HepG2 (cell line): Measurements from ENCODE around the gene TSKU. TPM values are rescaled to one million over a fixed set of nuclear protein-coding genes. Genes with fewer than 3 reads are reported as not detected.
A peak's percentile ranks its signal among the peaks of the same experiment; 100 is the strongest.

Experiments used
- AKAP8 ChIP-seq: sonication (generic); formaldehyde crosslinking; IDR thresholded peaks from 2 replicates; pipeline ENCODE4 v1.5.1; 2020; ENCODE audit warnings: mild to moderate bottlenecking, missing genetic modification reagents
- KLF16 ChIP-seq, 2 experiments: sonication (generic) in 1 of 2; formaldehyde crosslinking in 1 of 2; IDR thresholded peaks; 2 replicates each; pipeline versions ENCODE4 v1.6.1 to v1.8.0; 2016 to 2023; ENCODE audit warnings: missing genetic modification reagents in 2 of 2, missing compliant biosample characterization in 1 of 2
- NFYB ChIP-seq: sonication (generic); formaldehyde crosslinking; IDR thresholded peaks from 2 replicates; pipeline ENCODE4 v1.4.0; 2020; ENCODE audit warnings: missing genetic modification reagents
- PAWR ChIP-seq: sonication (generic); formaldehyde crosslinking; IDR thresholded peaks from 2 replicates; pipeline ENCODE4 v1.4.0; 2020; ENCODE audit warnings: missing genetic modification reagents, mild to moderate bottlenecking, borderline replicate concordance
- PHF8 ChIP-seq: sonication (generic); formaldehyde crosslinking; IDR thresholded peaks from 2 replicates; pipeline ENCODE4 v1.5.0; 2020; ENCODE audit warnings: missing genetic modification reagents
- SAFB2 ChIP-seq: sonication (generic); formaldehyde crosslinking; IDR thresholded peaks from 2 replicates; pipeline ENCODE4 v1.5.1; 2020; ENCODE audit warnings: missing genetic modification reagents, low read depth, mild to moderate bottlenecking, borderline replicate concordance
- SOX13 ChIP-seq, 3 experiments: fragments of 450-650 bp in 1 of 3; sonication (generic) in 1 of 3; formaldehyde crosslinking in 1 of 3; IDR thresholded peaks in 2 of 3; conservative IDR thresholded peaks in 1 of 3; 2 replicates each; pipeline versions ENCODE4 v1.5.0 to v1.6.1; 2016 to 2020; ENCODE audit warnings: antibody characterized with exemption in 1 of 3, mild to moderate bottlenecking in 1 of 3, missing compliant biosample characterization in 1 of 3, missing genetic modification reagents in 1 of 3, moderate library complexity in 1 of 3
- ZBTB7B ChIP-seq: sonication (generic); formaldehyde crosslinking; IDR thresholded peaks from 2 replicates; pipeline ENCODE4 v1.4.0; 2020; ENCODE audit warnings: missing genetic modification reagents
- ZFP1 ChIP-seq: IDR thresholded peaks from 2 replicates; pipeline ENCODE4 v1.6.1; 2016
- ZNF530 ChIP-seq: sonication (generic); formaldehyde crosslinking; IDR thresholded peaks from 2 replicates; pipeline ENCODE4 v1.5.0; 2020; ENCODE audit warnings: low read depth, mild to moderate bottlenecking, missing genetic modification reagents
- ZNF746 ChIP-seq: sonication (generic); formaldehyde crosslinking; IDR thresholded peaks from 2 replicates; pipeline ENCODE4 v1.8.0; 2022; ENCODE audit warnings: mild to moderate bottlenecking, missing genetic modification reagents
- polyA plus RNA-seq, 8 experiments: library from polyadenylated mRNA; depleted of rRNA in 3 of 8; stranded (reverse) in 7 of 8; unstranded in 1 of 8; fragments of >200 nt; fragmentation: Illumina TruSeq in 4 of 8; extraction: Trizol in 4 of 8; gene quantifications; 2 replicates each; pipeline versions ENCODE4 v1.2.1 to v1.2.3, GENCODE V29; 2011 to 2016; ENCODE audit warnings: low read depth in 4 of 8, missing spikeins in 1 of 8, mixed read lengths in 1 of 8; ENCODE audit not compliant: insufficient read depth in 1 of 8
- total RNA-seq, 5 experiments: library from RNA; depleted of rRNA; stranded (reverse); fragments of >200 nt; fragmentation: Illumina TruSeq; extraction: Trizol; gene quantifications; 2 replicates each; pipeline ENCODE4 v1.2.3, GENCODE V29; 2016; ENCODE audit warnings: low read depth in 1 of 5
- TF ChIP-seq, protein P1 (sequence below): IDR thresholded peaks from 2 replicates; pipeline ENCODE4 v1.6.1; 2016; ENCODE audit warnings: low read depth, borderline replicate concordance
- TF ChIP-seq, protein P2 (sequence below), 2 experiments: sonication (generic) in 1 of 2; formaldehyde crosslinking in 1 of 2; IDR thresholded peaks; 2 replicates each; pipeline versions ENCODE4 v1.6.1 to v1.9.0; 2014 to 2022; ENCODE audit warnings: antibody characterized with exemption in 1 of 2, borderline replicate concordance in 1 of 2, inconsistent platforms in 1 of 2, low read depth in 1 of 2, missing genetic modification reagents in 1 of 2
- TF ChIP-seq, protein P3 (sequence below): sonication (generic); formaldehyde crosslinking; IDR thresholded peaks from 2 replicates; pipeline ENCODE4 v1.8.0; 2022; ENCODE audit warnings: missing genetic modification reagents, mild to moderate bottlenecking, inconsistent platforms, borderline replicate concordance
- TF ChIP-seq, protein P4 (sequence below), 2 experiments: sonication (generic) in 1 of 2; formaldehyde crosslinking in 1 of 2; IDR thresholded peaks; 2 replicates each; pipeline versions ENCODE4 v1.4.0 to v1.6.1; 2016 to 2020; ENCODE audit warnings: borderline replicate concordance in 1 of 2, low read depth in 1 of 2, mild to moderate bottlenecking in 1 of 2, missing genetic modification reagents in 1 of 2

The TSKU gene
- total and polyA plus RNA-seq, 2 of the 13 experiments (the other 11 are each of a cell fraction or from before 2014, with no cell fraction given) = 20.3 to 21.4 TPM

DNA sequence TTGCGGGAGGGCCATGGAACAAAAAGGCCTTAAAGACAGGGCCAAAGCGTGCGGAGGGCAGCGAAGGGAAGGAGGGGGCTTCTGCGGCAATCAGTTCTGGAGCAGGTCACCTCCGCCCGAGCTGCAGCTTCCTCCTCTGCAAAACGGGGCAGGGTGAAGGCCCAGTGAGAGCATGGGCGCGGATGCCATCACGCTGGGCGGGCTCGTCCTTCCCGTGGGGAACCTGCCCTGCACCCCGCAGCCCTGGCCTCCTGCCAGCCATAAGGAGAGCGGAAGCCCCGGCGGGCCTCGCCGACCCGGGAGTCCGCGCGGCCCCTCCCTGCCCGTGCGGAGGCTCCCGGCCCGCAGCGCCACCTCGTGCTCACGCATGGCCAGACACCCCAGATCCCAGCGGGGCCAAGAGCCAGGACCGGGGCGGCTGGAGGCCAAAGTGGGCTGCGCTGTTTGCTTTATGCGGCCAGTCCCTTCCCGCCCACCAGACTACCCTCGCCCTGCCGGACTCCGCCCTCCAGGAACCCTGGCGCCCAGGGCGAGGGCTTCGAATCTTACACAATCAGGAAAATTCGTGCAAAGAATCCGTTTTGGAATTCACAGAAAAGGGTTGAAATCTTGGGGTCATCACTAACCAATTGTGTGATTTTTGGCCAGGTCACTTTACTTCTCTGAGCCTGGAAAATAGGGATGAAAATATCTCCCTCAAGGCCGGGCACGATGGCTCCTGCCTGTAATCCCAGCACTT is 16.1 kb downstream of the TSKU start (continued):
- TF ChIP-seq PAWR (0 out of 2 replicates have a peak, but pooled peaks have one; percentile 24), AKAP8 (peak; percentile 94), SOX13 (IDR thresholded peaks at IDR 0.05) (no peak), SOX13 (CRISPR knock-in tag; conservative IDR thresholded peaks at IDR 0.05 in 1 of 2, IDR thresholded peaks at IDR 0.05 in 1 of 2) (peak in 1 of 2 experiments; percentile 47; a peak in 2 of 4 replicates), ZNF746 (CRISPR knock-in tag) (peak; percentile 76; the same call in 1 of the 2 replicates), PHF8 (CRISPR knock-in tag) (peak; percentile 41; the same call in 1 of the 2 replicates), ZFP1 (CRISPR knock-in tag) (no peak), NFYB (no peak), ZNF530 (CRISPR knock-in tag) (no peak), SAFB2 (CRISPR knock-in tag) (peak; percentile 80; the same call in 1 of the 2 replicates), KLF16 (CRISPR knock-in tag; IDR thresholded peaks at IDR 0.05) (peak in 1 of 2 experiments; percentile 68; a peak in 1 of 4 replicates), ZBTB7B (CRISPR knock-in tag) (peak; percentile 92)
- TF ChIP-seq, protein P1, sequence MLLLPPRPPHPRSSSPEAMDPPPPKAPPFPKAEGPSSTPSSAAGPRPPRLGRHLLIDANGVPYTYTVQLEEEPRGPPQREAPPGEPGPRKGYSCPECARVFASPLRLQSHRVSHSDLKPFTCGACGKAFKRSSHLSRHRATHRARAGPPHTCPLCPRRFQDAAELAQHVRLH = peak; percentile 56; the same call in 1 of the 2 replicates
- TF ChIP-seq, protein P2, sequence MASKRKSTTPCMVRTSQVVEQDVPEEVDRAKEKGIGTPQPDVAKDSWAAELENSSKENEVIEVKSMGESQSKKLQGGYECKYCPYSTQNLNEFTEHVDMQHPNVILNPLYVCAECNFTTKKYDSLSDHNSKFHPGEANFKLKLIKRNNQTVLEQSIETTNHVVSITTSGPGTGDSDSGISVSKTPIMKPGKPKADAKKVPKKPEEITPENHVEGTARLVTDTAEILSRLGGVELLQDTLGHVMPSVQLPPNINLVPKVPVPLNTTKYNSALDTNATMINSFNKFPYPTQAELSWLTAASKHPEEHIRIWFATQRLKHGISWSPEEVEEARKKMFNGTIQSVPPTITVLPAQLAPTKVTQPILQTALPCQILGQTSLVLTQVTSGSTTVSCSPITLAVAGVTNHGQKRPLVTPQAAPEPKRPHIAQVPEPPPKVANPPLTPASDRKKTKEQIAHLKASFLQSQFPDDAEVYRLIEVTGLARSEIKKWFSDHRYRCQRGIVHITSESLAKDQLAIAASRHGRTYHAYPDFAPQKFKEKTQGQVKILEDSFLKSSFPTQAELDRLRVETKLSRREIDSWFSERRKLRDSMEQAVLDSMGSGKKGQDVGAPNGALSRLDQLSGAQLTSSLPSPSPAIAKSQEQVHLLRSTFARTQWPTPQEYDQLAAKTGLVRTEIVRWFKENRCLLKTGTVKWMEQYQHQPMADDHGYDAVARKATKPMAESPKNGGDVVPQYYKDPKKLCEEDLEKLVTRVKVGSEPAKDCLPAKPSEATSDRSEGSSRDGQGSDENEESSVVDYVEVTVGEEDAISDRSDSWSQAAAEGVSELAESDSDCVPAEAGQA (IDR thresholded peaks at IDR 0.05; ENCODE audit: low read depth) = no peak
- TF ChIP-seq, protein P2 (CRISPR knock-in tag; IDR thresholded peaks at IDR 0.05; ENCODE audit: borderline replicate concordance) = no peak
- TF ChIP-seq, protein P3, sequence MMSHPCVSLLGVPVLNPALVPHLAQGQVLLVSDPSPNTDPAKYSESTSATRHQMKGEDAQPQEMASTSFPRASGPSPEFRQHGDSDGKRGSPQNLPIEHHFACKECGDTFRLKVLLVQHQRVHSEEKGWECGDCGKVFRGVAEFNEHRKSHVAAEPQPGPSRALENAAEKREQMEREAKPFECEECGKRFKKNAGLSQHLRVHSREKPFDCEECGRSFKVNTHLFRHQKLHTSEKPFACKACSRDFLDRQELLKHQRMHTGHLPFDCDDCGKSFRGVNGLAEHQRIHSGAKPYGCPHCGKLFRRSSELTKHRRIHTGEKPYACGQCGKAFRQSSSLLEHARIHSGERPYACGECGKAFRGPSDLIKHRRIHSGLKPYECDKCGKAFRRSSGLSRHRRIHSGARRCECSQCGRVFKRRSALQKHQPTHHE (CRISPR knock-in tag) = 0 out of 2 replicates have a peak, but pooled peaks have one; percentile 48
- TF ChIP-seq, protein P4, sequence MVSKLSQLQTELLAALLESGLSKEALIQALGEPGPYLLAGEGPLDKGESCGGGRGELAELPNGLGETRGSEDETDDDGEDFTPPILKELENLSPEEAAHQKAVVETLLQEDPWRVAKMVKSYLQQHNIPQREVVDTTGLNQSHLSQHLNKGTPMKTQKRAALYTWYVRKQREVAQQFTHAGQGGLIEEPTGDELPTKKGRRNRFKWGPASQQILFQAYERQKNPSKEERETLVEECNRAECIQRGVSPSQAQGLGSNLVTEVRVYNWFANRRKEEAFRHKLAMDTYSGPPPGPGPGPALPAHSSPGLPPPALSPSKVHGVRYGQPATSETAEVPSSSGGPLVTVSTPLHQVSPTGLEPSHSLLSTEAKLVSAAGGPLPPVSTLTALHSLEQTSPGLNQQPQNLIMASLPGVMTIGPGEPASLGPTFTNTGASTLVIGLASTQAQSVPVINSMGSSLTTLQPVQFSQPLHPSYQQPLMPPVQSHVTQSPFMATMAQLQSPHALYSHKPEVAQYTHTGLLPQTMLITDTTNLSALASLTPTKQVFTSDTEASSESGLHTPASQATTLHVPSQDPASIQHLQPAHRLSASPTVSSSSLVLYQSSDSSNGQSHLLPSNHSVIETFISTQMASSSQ (IDR thresholded peaks at IDR 0.05; ENCODE audit: low read depth) = no peak
- TF ChIP-seq, protein P4 (CRISPR knock-in tag; IDR thresholded peaks at IDR 0.05; ENCODE audit: borderline replicate concordance) = peak; percentile 58
